Smooth muscle cell (in vitro differentiated cells): Measurements from ENCODE around the gene EDNRA. TPM values are rescaled to one million over a fixed set of nuclear protein-coding genes. Genes with fewer than 3 reads are reported as not detected.

Source experiments
- DNase-seq: peaks from one replicate; lab custom pipeline; 2025; ENCODE audit not compliant: unreplicated experiment; lab: John Stamatoyannopoulos, UW
- H2AFZ ChIP-seq: fragments of 200-600 bp; sonication (generic); 2 replicates; pipeline ENCODE4 v1.6.0; 2016; ENCODE audit warnings: antibody characterized with exemption, low read depth, mild to moderate bottlenecking
- H3F3A ChIP-seq: fragments of 200-600 bp; sonication (generic); 2 replicates; pipeline ENCODE4 v1.6.0; 2017; ENCODE audit warnings: antibody characterized with exemption, low read depth
- H3K27ac ChIP-seq: fragments of 200-600 bp; sonication (generic); 2 replicates; pipeline ENCODE4 v1.5.1; 2016; ENCODE audit warnings: low read depth, mild to moderate bottlenecking
- H3K27me3 ChIP-seq: fragments of 200-600 bp; sonication (generic); 2 replicates; pipeline ENCODE4 v1.6.1; 2016; ENCODE audit warnings: low read depth, mild to moderate bottlenecking
- H3K36me3 ChIP-seq: fragments of 200-600 bp; sonication (generic); 2 replicates; pipeline ENCODE4 v1.5.1; 2016; ENCODE audit warnings: low read depth
- H3K4me1 ChIP-seq: fragments of 200-600 bp; sonication (generic); 2 replicates; pipeline ENCODE4 v1.5.1; 2016; ENCODE audit warnings: low read depth
- H3K4me2 ChIP-seq: fragments of 200-600 bp; sonication (generic); 2 replicates; pipeline ENCODE4 v1.6.0; 2016; ENCODE audit warnings: mild to moderate bottlenecking
- H3K4me3 ChIP-seq: fragments of 200-600 bp; sonication (generic); 2 replicates; pipeline ENCODE4 v1.5.1; 2016; ENCODE audit warnings: mild to moderate bottlenecking
- H3K79me2 ChIP-seq: fragments of 200-600 bp; sonication (generic); 2 replicates; pipeline ENCODE4 v1.6.0; 2016; ENCODE audit warnings: low read depth, mild to moderate bottlenecking
- H3K9ac ChIP-seq: fragments of 200-600 bp; sonication (generic); 2 replicates; pipeline ENCODE4 v1.6.0; 2016; ENCODE audit warnings: low read depth
- H3K9me3 ChIP-seq: fragments of 200-600 bp; sonication (generic); replicated peaks from 2 replicates; pipeline ENCODE4 v1.5.1; 2016; ENCODE audit warnings: low read depth
- H4K20me1 ChIP-seq: fragments of 200-600 bp; sonication (generic); 2 replicates; pipeline ENCODE4 v1.6.0; 2016; ENCODE audit warnings: low read depth
- CTCF ChIP-seq: fragments of 200-600 bp; sonication (generic); IDR thresholded peaks from 2 replicates; pipeline ENCODE4 v1.5.1; 2017; ENCODE audit warnings: borderline replicate concordance, mild to moderate bottlenecking, antibody characterized with exemption; ENCODE audit not compliant: insufficient read depth, poor library complexity, severe bottlenecking
- WGBS: methylation state at CpG from one replicate; pipeline ENCODE4 v1.1.7; 2016; ENCODE audit warnings: low lambda C conversion rate; 5-methylcytosine and 5-hydroxymethylcytosine counted together
- polyA plus RNA-seq: library from polyadenylated mRNA; unstranded; fragments of >200 nt; fragmentation: Nextera tagmentation; extraction: Ambion mirVana; gene quantifications from 2 replicates; pipeline ENCODE4 v1.2.1, GENCODE V29; 2016
- total RNA-seq: library from RNA; depleted of rRNA; stranded (reverse); fragments of >200 nt; gene quantifications from 2 replicates; pipeline ENCODE4 v1.2.3, GENCODE V29; 2014

Gene EDNRA
- total and polyA plus RNA-seq, 2 experiments from 2014 or later: 4.8 to 8.6 TPM

- H3K9ac ChIP-seq: no peak overlapping the region
- WGBS: 91% methylated on average over 2 of the region's 2 CpGs
- no peaks in the 10 kb centered on the region for H3K9me3 ChIP-seq
- no peak for TF ChIP-seq CTCF
- no peak overlapping the region for H3K4me3 ChIP-seq
- no peak overlapping the region for H3K4me2 ChIP-seq
- no peak for DNase-seq
- H3K4me1 ChIP-seq: no peaks in the 10 kb centered on the region
- no peak overlapping the region for H3K27ac ChIP-seq
- no peaks in the 10 kb centered on the region for H4K20me1 ChIP-seq
- H3K79me2 ChIP-seq: no peaks in the 10 kb centered on the region
- no peaks in the 10 kb centered on the region for H3K27me3 ChIP-seq
- no peaks in the 10 kb centered on the region for H3K36me3 ChIP-seq
- no peaks in the 10 kb centered on the region for H3F3A ChIP-seq
- no peak overlapping the region for H2AFZ ChIP-seq
Measured at GRCh38 chr4:147526272-147526654, 45.4 kb downstream of the EDNRA start.

GRCh38 chr4:147528054-147528453 lies 47.2 kb downstream of the EDNRA start:
- no peak overlapping the region for H2AFZ ChIP-seq
- no peak for DNase-seq
- H3K79me2 ChIP-seq: no peaks in the 10 kb centered on the region
- no peaks in the 10 kb centered on the region for H3K9me3 ChIP-seq
- H4K20me1 ChIP-seq: no peaks in the 10 kb centered on the region
- TF ChIP-seq CTCF: no peak
- no peaks in the 10 kb centered on the region for H3F3A ChIP-seq
- H3K27me3 ChIP-seq: no peaks in the 10 kb centered on the region
- no peak overlapping the region for H3K4me3 ChIP-seq
- no peaks in the 10 kb centered on the region for H3K36me3 ChIP-seq
- 96% methylated on average over 2 of the region's 2 CpGs for WGBS
- no peak overlapping the region for H3K4me2 ChIP-seq
- no peaks in the 10 kb centered on the region for H3K4me1 ChIP-seq
- no peak overlapping the region for H3K9ac ChIP-seq
- no peak overlapping the region for H3K27ac ChIP-seq

- H3K27me3 ChIP-seq: no peaks in the 10 kb centered on the region
- H3K4me2 ChIP-seq: no peak overlapping the region
- no peak for TF ChIP-seq CTCF
- H3K9me3 ChIP-seq: no peaks in the 10 kb centered on the region
- H3K79me2 ChIP-seq: no peaks in the 10 kb centered on the region
- H3K9ac ChIP-seq: no peak overlapping the region
- no peaks in the 10 kb centered on the region for H3K36me3 ChIP-seq
- H3K4me3 ChIP-seq: no peak overlapping the region
- WGBS: 59% methylated on average over 1 of the region's 1 CpG
- no peaks in the 10 kb centered on the region for H3K4me1 ChIP-seq
- no peak overlapping the region for H2AFZ ChIP-seq
- no peaks in the 10 kb centered on the region for H4K20me1 ChIP-seq
- no peaks in the 10 kb centered on the region for H3F3A ChIP-seq
- DNase-seq: no peak
- H3K27ac ChIP-seq: no peak overlapping the region
Measured at GRCh38 chr4:147530134-147530533, 49.2 kb downstream of the EDNRA start.

- H3K4me2 ChIP-seq: no peak overlapping the region
- no peaks in the 10 kb centered on the region for H3K27me3 ChIP-seq
- no peaks in the 10 kb centered on the region for H4K20me1 ChIP-seq
- TF ChIP-seq CTCF: no peak
- H3K79me2 ChIP-seq: no peaks in the 10 kb centered on the region
- WGBS: 47% methylated on average over 4 of the region's 4 CpGs
- H3K36me3 ChIP-seq: no peaks in the 10 kb centered on the region
- no peak overlapping the region for H2AFZ ChIP-seq
- H3K9ac ChIP-seq: no peak overlapping the region
- no peak overlapping the region for H3K4me3 ChIP-seq
- H3K4me1 ChIP-seq: no peaks in the 10 kb centered on the region
- no peaks in the 10 kb centered on the region for H3F3A ChIP-seq
- H3K9me3 ChIP-seq: no peaks in the 10 kb centered on the region
- no peak for DNase-seq
- no peak overlapping the region for H3K27ac ChIP-seq
Measured at GRCh38 chr4:147530723-147531122, 49.8 kb downstream of the EDNRA start.
